Lower leg skin (tissue), 3 donors: ENCODE measurements around the gene TCAIM.

Source experiments
- CTCF ChIP-seq, 3 donors: fragments of 450-650 bp; IDR thresholded peaks; one replicate each; pipeline ENCODE4 v1.5.1; 2016; ENCODE audit warnings: antibody characterized with exemption in 3 of 3, mild to moderate bottlenecking in 3 of 3, moderate library complexity in 2 of 3
- POLR2A ChIP-seq, 2 donors: fragments of 450-650 bp; IDR thresholded peaks; one replicate each; pipeline ENCODE4 v1.6.1; 2016 to 2017; ENCODE audit warnings: antibody characterized with exemption in 2 of 2, mild to moderate bottlenecking in 1 of 2, moderate library complexity in 1 of 2

- TF ChIP-seq CTCF (IDR thresholded peaks at IDR 0.05), result no peak
- TF ChIP-seq POLR2A (IDR thresholded peaks at IDR 0.05), result no peak
These were observed 4.2 kb upstream of the TCAIM start for GRCh38 chr3:44334326-44334725.
